IPS DF 6.9 (cell line): ENCODE measurements around the gene TMEM209.

Experiments used
- DNase-seq: peaks from one replicate; pipeline ENCODE4 v3.0.0-alpha.2; 2013; ENCODE audit warnings: low read depth, low spot score
- H3K27ac ChIP-seq: one replicate; pipeline ENCODE4 v1.5.1; 2013; ENCODE audit warnings: low read length, control low read depth
- H3K27me3 ChIP-seq: 2 replicates; pipeline ENCODE4 v1.6.1; 2013; ENCODE audit warnings: mild to moderate bottlenecking, low read length; ENCODE audit not compliant: control insufficient read depth, insufficient read depth
- H3K36me3 ChIP-seq: 2 replicates; pipeline ENCODE4 v1.6.1; 2013; ENCODE audit warnings: low read length; ENCODE audit not compliant: control insufficient read depth, insufficient read depth
- H3K4me1 ChIP-seq: 2 replicates; pipeline ENCODE4 v1.6.1; 2013; ENCODE audit warnings: low read length; ENCODE audit not compliant: control insufficient read depth, insufficient read depth
- H3K4me3 ChIP-seq: 2 replicates; pipeline ENCODE4 v1.5.1; 2013; ENCODE audit warnings: mild to moderate bottlenecking, low read length
- H3K9me3 ChIP-seq: 2 replicates; pipeline ENCODE4 v1.6.1; 2013; ENCODE audit warnings: low read length, inconsistent platforms; ENCODE audit not compliant: control insufficient read depth, insufficient read depth
- WGBS: extraction: QIAGEN DNeasy Blood & Tissue Kit; methylation state at CpG from one replicate; pipeline ENCODE4 v1.1.7; 2013; ENCODE audit warnings: mixed read lengths, missing lambda C conversion rate; ENCODE audit not compliant: insufficient read length, insufficient coverage; 5-methylcytosine and 5-hydroxymethylcytosine counted together

The TMEM209 gene

DNA sequence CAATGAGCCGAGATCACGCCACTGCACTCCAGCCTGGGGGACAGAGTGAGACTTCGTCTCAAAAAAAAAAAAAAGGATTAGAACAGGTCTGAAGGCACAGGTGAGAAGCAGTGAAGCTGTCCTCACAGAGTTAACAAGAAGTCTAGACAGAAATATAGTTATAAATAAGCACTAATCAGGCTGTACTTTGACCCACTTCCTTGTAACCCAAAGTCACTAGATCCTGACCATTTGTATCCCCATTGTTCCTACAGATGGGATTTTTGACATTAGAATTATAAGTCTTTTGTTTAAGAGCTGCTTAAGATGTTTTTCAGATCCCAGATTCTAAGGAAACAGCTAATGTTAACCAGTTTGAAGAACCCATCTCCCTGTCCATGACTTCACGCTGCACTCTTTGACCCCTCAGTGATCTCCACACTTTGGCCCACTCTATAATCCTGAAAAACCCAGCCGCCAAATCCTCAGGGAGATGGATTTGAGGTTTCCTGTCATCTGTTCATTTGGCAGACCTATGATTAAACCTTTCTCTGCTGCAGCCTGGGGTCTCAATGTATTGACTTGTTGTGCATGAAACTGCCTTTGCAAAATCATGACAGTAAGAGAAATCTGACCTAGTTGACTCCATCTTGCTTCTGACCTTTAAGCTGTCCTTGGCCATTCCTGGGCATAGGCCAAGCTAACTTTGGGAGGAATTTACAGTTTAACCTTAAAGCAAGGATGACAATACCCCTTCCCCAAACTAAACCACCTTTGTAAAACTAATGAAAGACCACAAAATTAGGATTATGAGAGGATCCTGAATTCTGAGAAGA, 13.8 kb upstream of the TMEM209 start:
- WGBS = no CpG with 5 or more reads among the region's 5 CpGs
- H3K36me3 ChIP-seq = no peaks in the 10 kb centered on the region
- H3K27me3 ChIP-seq = no peaks in the 10 kb centered on the region
- no peaks in the 10 kb centered on the region for H3K4me1 ChIP-seq
- H3K27ac ChIP-seq = no peak overlapping the region
- no peak overlapping the region for H3K4me3 ChIP-seq
- DNase-seq = no peak
- H3K9me3 ChIP-seq = no peaks in the 10 kb centered on the region

DNA sequence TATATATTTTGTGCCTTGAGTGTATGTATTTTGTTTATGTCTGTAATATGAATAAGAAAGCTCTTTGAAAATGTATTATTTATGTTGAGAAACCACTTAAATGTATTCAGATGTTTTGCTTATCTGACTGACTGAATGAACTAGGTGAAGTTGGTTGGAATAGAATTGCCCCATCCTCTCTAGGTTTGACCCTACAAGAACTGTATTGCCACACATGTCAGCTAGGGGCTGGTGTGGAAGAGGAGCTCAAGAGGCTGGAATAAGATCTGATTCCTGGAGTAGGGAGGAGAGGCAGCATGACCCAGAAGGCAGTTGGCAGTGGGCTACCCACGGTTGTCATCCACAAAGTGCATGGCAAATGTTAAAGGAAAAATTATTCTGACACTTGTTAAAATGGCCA, 11.5 kb upstream of the TMEM209 start:
- Histone ChIP-seq H3K27me3 (no peaks in the 10 kb centered on the region), H3K9me3 (no peaks in the 10 kb centered on the region), H3K4me3 (no peak overlapping the region), H3K4me1 (no peaks in the 10 kb centered on the region), H3K27ac (no peak overlapping the region), H3K36me3 (no peaks in the 10 kb centered on the region)
- no peak for DNase-seq
- WGBS = no CpG with 5 or more reads among the region's 1 CpG

DNA sequence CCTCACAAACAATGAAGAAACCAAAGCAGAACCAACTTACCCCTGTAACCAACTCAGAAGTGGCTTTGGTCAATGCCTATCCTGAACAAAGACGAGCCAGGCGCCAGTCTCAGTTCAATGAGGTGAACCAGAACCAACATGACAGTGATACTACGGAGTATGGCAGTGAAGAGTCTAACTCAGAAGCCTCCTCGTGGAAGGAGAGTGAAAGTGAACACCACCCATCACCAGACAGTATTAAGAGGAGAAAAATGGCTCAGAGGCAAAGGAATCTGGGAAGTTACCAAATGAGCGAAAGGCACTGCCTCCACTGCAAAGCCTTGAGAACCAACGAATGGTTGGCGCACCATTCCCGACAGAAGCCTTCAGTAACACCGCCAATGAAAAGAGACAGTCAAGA, 10.8 kb upstream of the TMEM209 start:
- DNase-seq = no peak
- Histone ChIP-seq H3K9me3 (no peaks in the 10 kb centered on the region), H3K27me3 (no peaks in the 10 kb centered on the region), H3K4me3 (no peak overlapping the region), H3K36me3 (no peaks in the 10 kb centered on the region), H3K27ac (no peak overlapping the region), H3K4me1 (no peaks in the 10 kb centered on the region)
- WGBS = no CpG with 5 or more reads among the region's 9 CpGs

DNA sequence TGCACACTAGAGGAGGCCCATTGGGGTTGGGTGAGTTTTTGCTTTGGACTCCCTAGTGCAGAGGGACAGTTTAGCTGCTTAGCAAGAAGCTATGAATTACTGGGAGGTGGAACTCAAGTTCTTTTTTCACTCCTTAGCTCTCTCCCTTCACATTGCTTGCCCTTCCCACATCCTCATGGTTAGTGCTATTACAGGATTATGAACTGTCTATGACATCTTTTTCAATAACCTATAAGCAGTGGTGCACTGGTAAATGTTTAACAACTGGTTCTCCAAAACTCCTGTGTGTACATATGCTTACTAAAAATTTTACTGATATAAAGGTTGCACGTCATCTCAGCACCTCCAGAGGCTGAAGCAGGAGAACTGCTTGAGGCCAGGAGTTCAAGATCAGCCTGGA, 8.6 kb upstream of the TMEM209 start:
- H3K4me3 ChIP-seq = no peak overlapping the region
- no peaks in the 10 kb centered on the region for H3K27me3 ChIP-seq
- no CpG with 5 or more reads among the region's 1 CpG for WGBS
- no peaks in the 10 kb centered on the region for H3K9me3 ChIP-seq
- DNase-seq = no peak
- H3K27ac ChIP-seq = no peak overlapping the region
- no peaks in the 10 kb centered on the region for H3K4me1 ChIP-seq
- H3K36me3 ChIP-seq = no peaks in the 10 kb centered on the region

DNA sequence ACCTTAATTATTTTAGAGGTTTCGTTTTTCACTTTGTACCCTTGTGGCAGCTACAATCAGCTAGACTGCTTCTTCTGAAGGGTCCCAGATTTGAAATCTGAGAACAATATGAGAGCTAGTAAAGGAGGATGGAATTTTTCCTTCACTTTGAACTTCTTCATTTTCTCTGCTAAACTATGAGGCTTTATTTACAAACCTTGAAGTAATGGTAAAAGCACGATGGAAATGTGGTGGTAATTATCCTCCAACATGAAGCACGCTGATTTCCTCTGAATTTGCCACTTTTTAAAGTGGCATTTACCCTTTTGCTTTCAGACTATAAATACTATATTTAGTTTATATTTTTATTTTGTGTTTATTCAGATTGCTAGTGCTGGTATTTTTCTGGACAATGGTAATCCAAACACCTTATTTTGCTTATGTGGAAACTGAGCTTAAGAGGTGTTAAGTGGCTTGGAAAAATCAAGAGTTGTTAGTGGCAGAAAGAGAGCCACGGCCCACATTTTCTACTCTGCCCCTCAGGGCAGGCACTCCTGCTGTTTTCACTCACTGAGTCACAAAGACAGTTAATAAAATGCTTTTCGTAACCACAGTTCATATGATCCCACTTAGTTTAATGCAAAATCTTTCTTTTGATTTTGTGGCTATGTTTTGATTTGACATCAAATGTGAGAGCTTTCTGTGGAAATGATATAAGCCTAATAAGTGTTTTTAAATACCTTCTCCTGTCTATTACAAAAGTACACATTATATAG, 5.2 kb upstream of the TMEM209 start:
- no peaks in the 10 kb centered on the region for H3K36me3 ChIP-seq
- H3K9me3 ChIP-seq = no peaks in the 10 kb centered on the region
- WGBS = no CpG with 5 or more reads among the region's 5 CpGs
- H3K4me3 ChIP-seq = no peak overlapping the region
- DNase-seq = no peak
- H3K4me1 ChIP-seq = no peaks in the 10 kb centered on the region
- H3K27ac ChIP-seq = no peak overlapping the region
- no peaks in the 10 kb centered on the region for H3K27me3 ChIP-seq

DNA sequence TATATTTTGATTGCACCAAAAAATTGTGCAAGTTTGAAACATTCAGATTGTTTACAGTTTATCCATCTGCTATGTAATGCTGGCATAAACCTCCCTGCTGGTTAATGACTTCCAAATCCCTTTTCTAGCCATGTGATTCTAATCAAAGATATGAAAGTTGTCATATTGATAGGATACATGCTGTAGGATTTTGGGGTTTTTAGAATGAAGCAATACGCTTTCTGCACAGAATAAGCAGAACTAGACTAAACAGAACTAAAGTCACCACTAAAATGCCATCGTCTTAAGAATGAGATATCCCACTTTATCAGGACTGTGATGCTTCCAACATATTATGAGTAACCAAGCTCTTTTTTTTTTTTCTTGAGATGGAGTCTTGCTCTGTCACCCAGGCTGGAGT, 3.3 kb upstream of the TMEM209 start:
- H3K4me3 ChIP-seq = no peak overlapping the region
- no CpG with 5 or more reads among the region's 2 CpGs for WGBS
- DNase-seq = no peak

DNA sequence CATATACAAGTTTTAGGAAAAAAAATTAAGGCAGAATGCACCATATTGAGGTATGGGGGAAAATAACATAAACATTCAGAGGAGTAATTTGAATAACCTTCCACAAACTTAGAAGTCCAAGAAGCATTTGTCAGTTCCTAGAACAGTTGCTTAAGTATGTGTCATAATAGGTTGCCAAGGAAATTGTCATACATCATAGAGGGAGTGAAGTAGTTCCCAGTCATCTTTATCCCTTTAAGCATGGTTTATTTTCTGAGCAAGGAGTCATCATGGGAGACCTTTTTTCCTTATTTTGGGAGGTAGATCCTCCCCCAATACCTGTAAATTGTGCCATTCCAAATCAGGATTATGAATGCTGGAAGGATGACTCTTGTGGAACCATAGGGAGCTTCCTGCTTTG, 2.4 kb upstream of the TMEM209 start, which contains the start of gene SSMEM1:
Gene SSMEM1 (plus strand): TSS at position 219 of the 400 bp plus-strand sequence. CDS start 51 bp downstream, at position 270.
- Histone ChIP-seq H3K4me3 (no peak within 1 kb of the TSS), H3K36me3 (no peaks in the 10 kb centered on the region), H3K9me3 (no peaks in the 10 kb centered on the region), H3K4me1 (no peaks in the 10 kb centered on the region), H3K27me3 (no peaks in the 10 kb centered on the region), H3K27ac (no peak within 1 kb of the TSS)
- DNase-seq = no peak

More for the DNA sequence above, 3.3 kb upstream of the TMEM209 start:
- Histone ChIP-seq H3K9me3 (no peaks in the 10 kb centered on the region), H3K27ac (no peak overlapping the region), H3K36me3 (no peaks in the 10 kb centered on the region), H3K27me3 (no peaks in the 10 kb centered on the region), H3K4me1 (no peaks in the 10 kb centered on the region)

DNA sequence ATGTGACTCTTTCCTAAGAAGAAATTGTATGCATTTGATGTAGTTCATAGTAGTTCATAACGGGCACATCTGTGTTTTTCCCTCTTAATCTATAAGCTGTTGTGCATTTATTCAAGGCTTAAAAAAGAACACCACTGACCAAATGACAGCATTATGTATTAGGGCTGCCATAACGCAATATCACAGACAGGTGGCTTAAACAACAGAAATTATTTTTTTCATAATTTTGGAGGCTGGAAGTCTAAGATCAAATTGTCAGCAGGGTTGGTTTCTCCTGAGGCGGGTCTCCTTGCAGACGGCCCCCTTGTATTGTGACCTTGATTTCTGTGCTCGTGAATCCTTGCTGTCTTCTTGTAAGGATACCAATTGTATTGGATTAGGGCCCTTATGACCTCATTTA, 1.8 kb upstream of the TMEM209 start:
- WGBS = no CpG with 5 or more reads among the region's 5 CpGs
- Histone ChIP-seq H3K9me3 (no peaks in the 10 kb centered on the region), H3K4me3 (no peak overlapping the region), H3K27ac (no peak overlapping the region), H3K4me1 (no peaks in the 10 kb centered on the region), H3K36me3 (no peaks in the 10 kb centered on the region), H3K27me3 (no peaks in the 10 kb centered on the region)
- no peak for DNase-seq

DNA sequence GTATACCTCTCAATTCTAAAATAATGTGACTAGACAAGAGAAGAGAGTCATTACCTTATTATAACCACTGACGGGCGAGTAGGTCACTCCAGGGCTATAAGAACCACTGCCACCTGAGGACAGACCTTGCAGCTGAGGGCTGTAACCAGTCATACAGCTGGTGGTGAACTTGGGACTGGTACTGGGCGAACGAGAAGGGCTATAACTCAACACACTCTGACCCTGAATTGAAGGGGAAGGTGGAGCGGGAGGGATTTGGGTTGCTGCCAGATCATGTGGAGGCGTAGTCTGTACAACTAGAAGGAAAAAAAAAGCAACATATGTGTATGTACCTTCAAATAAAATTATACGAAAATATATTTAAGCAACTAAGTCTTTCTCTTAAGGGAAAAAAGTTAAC, 3.4 kb downstream of the TMEM209 start:
- Histone ChIP-seq H3K9me3 (no peaks in the 10 kb centered on the region), H3K4me1 (no peaks in the 10 kb centered on the region), H3K27ac (no peak overlapping the region), H3K4me3 (no peak overlapping the region), H3K27me3 (no peaks in the 10 kb centered on the region), H3K36me3 (peaks cover 3% of the 10 kb centered on the region; the same call in 1 of the 2 replicates)
- no peak for DNase-seq
- WGBS = no CpG with 5 or more reads among the region's 7 CpGs

DNA sequence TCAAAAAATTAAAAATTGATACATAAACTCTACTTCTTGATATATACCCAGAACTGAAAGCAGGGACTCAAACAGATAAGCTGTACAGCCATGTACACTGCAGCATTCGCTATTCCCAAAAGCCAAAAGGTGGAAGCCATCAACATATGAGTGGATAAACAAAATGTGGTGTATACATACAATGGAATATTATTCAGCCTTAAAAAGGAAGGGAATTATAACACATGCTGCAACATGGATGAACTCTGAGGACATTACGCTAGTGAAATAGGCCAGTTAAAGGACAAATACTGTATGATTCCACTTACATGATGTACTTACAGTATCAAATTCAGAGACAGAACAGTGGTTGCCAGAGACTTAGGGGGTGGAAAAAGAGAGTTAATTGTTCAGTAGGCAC, 8.1 kb downstream of the TMEM209 start:
- DNase-seq = no peak
- Histone ChIP-seq H3K27ac (no peak overlapping the region), H3K4me3 (no peak overlapping the region), H3K9me3 (no peaks in the 10 kb centered on the region), H3K27me3 (no peaks in the 10 kb centered on the region), H3K36me3 (peaks cover 3% of the 10 kb centered on the region; the same call in 1 of the 2 replicates), H3K4me1 (no peaks in the 10 kb centered on the region)
- no CpG with 5 or more reads among the region's 2 CpGs for WGBS
